Measurements from ENCODE around the gene RIMKLB.

RIMKLB gene

GRCh38 chr12:8821591-8821990, 123.8 kb downstream of the RIMKLB start:
- no peak for DNase-seq

- no peak for DNase-seq
Measured at GRCh38 chr12:8822298-8822697, 124.5 kb downstream of the RIMKLB start, which contains the start of gene A2ML1. Gene A2ML1 (plus strand): TSS chr12:8822621. CDS start chr12:8822652, 31 bp downstream.

GRCh38 chr12:8823565-8824300, 125.9 kb downstream of the RIMKLB start:
- no peak for DNase-seq

- no peak for DNase-seq
Measured at GRCh38 chr12:8827551-8828256, 129.9 kb downstream of the RIMKLB start.

GRCh38 chr12:8828257-8829124, 130.7 kb downstream of the RIMKLB start:
- no peak for DNase-seq

GRCh38 chr12:8829125-8829518, 131.3 kb downstream of the RIMKLB start:
- no peak for DNase-seq

- no peak for DNase-seq
Measured at GRCh38 chr12:8829621-8830020, 131.8 kb downstream of the RIMKLB start.

- no peak for DNase-seq
Measured at GRCh38 chr12:8831116-8831515, 133.3 kb downstream of the RIMKLB start.

GRCh38 chr12:8832500-8832899, 134.7 kb downstream of the RIMKLB start:
- DNase-seq = no peak
